ENCODE results near the gene HIF1AN. TPM values are rescaled to one million over a fixed set of nuclear protein-coding genes. Genes with fewer than 3 reads are reported as not detected.

HIF1AN gene
- total RNA-seq, 1 donor from 2014 or later = 49.6 TPM

DNA sequence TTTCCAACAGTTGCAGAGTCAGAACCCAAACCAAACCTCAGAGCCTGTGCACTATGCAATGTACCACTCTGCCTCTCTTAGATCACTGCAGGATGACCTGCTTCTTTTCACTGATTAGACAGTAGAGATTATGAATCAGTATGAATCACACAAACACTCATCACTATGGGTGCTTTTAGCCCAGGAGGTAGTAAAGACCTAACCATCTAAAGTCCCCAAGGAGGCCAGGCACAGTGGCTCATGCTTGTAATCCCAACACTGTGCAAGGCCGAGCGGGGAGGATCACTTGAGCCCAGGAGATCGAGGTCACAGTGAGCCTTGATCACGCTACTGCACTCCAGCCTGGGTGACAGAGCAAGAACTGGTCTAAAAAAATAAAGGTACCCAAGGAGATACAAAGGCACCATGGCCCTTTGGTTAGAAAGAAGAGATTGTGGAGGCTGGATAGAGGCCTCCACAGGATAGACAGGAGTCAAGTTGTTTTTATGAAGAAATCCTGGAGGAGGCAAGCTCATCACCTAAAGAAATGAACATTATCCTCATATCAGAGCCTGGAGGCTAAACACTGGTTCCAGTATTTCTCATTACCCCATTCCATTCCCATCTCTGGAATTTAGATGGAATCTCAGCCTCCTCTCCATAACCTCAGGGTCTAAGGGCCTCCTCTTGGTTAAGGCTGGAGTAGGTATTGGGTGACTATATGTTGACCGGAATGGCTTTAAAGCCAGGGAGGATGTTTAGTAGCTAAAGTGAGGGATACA is 29.0 kb upstream of the HIF1AN start:
- peaks cover 5% of the 10 kb centered on the region for H3K4me1 Mint-ChIP-seq (ENCODE audit: low read depth, unreplicated experiment)
- H3K27me3 Mint-ChIP-seq (ENCODE audit: unreplicated experiment) = peaks cover 2% of the 10 kb centered on the region
- no peak for DNase-seq
- H3K9me3 Mint-ChIP-seq (ENCODE audit: unreplicated experiment) = no peaks in the 10 kb centered on the region
- TF ChIP-seq, protein P1, sequence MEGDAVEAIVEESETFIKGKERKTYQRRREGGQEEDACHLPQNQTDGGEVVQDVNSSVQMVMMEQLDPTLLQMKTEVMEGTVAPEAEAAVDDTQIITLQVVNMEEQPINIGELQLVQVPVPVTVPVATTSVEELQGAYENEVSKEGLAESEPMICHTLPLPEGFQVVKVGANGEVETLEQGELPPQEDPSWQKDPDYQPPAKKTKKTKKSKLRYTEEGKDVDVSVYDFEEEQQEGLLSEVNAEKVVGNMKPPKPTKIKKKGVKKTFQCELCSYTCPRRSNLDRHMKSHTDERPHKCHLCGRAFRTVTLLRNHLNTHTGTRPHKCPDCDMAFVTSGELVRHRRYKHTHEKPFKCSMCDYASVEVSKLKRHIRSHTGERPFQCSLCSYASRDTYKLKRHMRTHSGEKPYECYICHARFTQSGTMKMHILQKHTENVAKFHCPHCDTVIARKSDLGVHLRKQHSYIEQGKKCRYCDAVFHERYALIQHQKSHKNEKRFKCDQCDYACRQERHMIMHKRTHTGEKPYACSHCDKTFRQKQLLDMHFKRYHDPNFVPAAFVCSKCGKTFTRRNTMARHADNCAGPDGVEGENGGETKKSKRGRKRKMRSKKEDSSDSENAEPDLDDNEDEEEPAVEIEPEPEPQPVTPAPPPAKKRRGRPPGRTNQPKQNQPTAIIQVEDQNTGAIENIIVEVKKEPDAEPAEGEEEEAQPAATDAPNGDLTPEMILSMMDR (IDR thresholded peaks at IDR 0.05; ENCODE audit: partially characterized antibody, unreplicated experiment) = no peak
- peaks cover 2% of the 10 kb centered on the region for H3K36me3 Mint-ChIP-seq (ENCODE audit: unreplicated experiment)
- no peak overlapping the region for H3K27ac Mint-ChIP-seq (ENCODE audit: unreplicated experiment)
- H3K4me3 Mint-ChIP-seq (ENCODE audit: unreplicated experiment) = no peak overlapping the region

DNA sequence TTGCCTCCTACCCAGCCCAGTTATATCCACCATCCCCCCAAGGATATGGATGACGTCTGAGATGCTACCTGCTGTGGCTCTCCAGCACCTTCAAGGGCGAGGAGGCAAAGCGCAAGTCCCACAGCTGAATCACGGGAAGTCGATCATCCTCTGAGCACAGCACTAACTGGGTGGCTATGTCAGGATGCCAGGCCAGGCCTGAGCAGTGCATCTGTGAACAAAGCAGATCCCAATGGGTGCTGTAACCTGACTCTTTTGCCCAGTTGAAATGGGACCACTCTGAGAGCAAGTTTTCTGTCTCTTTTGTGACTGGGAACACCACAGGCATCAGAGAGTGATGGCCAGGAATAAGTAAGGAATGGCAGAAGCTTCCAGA is 28.4 kb upstream of the HIF1AN start:
- DNase-seq = no peak
- Mint-ChIP-seq H3K4me3 (ENCODE audit: unreplicated experiment) (no peak overlapping the region), H3K9me3 (ENCODE audit: unreplicated experiment) (no peaks in the 10 kb centered on the region), H3K4me1 (ENCODE audit: low read depth, unreplicated experiment) (peaks cover 5% of the 10 kb centered on the region), H3K36me3 (ENCODE audit: unreplicated experiment) (no peaks in the 10 kb centered on the region), H3K27me3 (ENCODE audit: unreplicated experiment) (no peaks in the 10 kb centered on the region), H3K27ac (ENCODE audit: unreplicated experiment) (no peak overlapping the region)
- TF ChIP-seq, protein P1 (IDR thresholded peaks at IDR 0.05; ENCODE audit: partially characterized antibody, unreplicated experiment) = no peak

DNA sequence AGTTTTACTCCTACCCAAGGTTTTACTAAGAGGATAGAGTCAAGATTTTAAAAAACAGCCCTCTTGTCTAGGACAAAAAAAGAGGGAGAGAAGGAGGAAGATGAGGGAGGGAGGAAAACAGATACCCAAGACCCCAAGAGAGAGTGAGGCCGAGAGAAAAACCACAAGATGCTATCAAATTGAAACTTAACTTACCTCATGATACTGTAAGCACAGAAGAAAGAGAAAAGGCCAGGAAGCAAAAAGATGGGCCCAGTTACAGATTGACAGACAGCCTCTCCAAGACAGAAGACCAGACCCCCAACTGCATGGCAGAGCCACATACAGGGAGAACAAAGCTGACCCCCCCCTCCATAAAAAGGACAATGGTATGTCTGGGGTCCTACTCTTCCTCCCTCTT is 27.5 kb upstream of the HIF1AN start:
- Mint-ChIP-seq H3K27ac (ENCODE audit: unreplicated experiment) (no peak overlapping the region), H3K9me3 (ENCODE audit: unreplicated experiment) (no peaks in the 10 kb centered on the region), H3K27me3 (ENCODE audit: unreplicated experiment) (no peaks in the 10 kb centered on the region), H3K4me1 (ENCODE audit: low read depth, unreplicated experiment) (peaks cover 5% of the 10 kb centered on the region), H3K4me3 (ENCODE audit: unreplicated experiment) (no peak overlapping the region), H3K36me3 (ENCODE audit: unreplicated experiment) (no peaks in the 10 kb centered on the region)
- TF ChIP-seq, protein P1 (IDR thresholded peaks at IDR 0.05; ENCODE audit: partially characterized antibody, unreplicated experiment) = no peak
- DNase-seq = no peak

DNA sequence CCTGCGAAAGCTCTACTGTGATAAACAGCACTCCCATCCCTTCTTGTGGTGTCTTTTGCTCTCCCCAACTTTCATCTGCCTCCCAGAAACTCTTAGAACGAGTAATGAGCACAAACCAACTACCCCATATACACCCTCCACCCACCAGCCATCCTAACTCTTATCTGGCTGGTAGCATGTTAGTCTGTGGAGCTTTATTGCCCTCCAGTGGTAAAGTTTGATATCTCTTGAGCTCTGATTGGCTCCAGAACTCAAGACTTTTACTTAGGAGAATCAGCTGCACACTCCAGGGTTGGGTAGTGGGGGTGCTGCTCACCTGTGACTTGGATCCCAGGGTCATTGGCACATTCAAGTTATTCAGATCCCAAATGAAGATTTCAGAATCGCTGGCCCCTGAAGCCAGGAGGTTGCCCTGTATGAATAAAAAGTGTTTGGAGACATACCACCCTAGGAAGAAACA is 27.0 kb upstream of the HIF1AN start:
- H3K27me3 Mint-ChIP-seq (ENCODE audit: unreplicated experiment) = no peaks in the 10 kb centered on the region
- TF ChIP-seq, protein P1 (IDR thresholded peaks at IDR 0.05; ENCODE audit: partially characterized antibody, unreplicated experiment) = peak; percentile 63
- no peak for DNase-seq
- H3K9me3 Mint-ChIP-seq (ENCODE audit: unreplicated experiment) = no peaks in the 10 kb centered on the region
- H3K4me1 Mint-ChIP-seq (ENCODE audit: low read depth, unreplicated experiment) = peaks cover 5% of the 10 kb centered on the region
- H3K4me3 Mint-ChIP-seq (ENCODE audit: unreplicated experiment) = no peak overlapping the region
- H3K27ac Mint-ChIP-seq (ENCODE audit: unreplicated experiment) = no peak overlapping the region
- H3K36me3 Mint-ChIP-seq (ENCODE audit: unreplicated experiment) = no peaks in the 10 kb centered on the region

DNA sequence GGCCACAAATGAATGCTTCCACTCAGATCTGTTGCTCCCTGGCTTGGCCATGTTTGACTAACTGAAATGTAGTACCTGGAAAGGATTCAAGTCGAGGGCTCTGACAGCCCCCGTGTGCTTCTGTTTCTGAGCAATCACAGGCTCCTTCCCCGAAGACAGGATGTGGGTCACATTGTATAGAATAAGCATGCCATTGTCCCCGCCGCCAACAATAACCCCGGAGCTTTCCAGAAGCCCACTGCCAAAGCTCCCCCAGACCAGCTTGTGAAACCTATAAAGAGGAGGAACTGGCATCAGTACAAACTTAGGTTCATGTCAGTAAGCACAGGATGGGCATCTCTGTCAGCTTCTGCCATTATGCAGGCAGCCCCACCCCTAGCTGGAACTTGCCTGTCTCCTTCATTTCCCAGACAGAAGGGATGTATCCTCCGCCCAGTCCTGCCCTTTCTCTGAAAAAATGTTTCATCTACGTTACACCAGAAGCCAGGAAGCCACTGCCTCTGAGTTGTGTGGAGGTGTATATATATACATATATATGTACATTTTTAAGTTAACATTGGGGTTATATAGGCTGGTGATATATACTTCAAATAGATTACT is 26.4 kb upstream of the HIF1AN start:
- no peak overlapping the region for H3K4me3 Mint-ChIP-seq (ENCODE audit: unreplicated experiment)
- no peak overlapping the region for H3K27ac Mint-ChIP-seq (ENCODE audit: unreplicated experiment)
- H3K4me1 Mint-ChIP-seq (ENCODE audit: low read depth, unreplicated experiment) = peaks cover 5% of the 10 kb centered on the region
- H3K27me3 Mint-ChIP-seq (ENCODE audit: unreplicated experiment) = no peaks in the 10 kb centered on the region
- DNase-seq = no peak
- no peaks in the 10 kb centered on the region for H3K9me3 Mint-ChIP-seq (ENCODE audit: unreplicated experiment)
- TF ChIP-seq, protein P1 (IDR thresholded peaks at IDR 0.05; ENCODE audit: partially characterized antibody, unreplicated experiment) = no peak
- no peaks in the 10 kb centered on the region for H3K36me3 Mint-ChIP-seq (ENCODE audit: unreplicated experiment)
